GM20000 (cell line): ENCODE results near the gene RAPGEF2.
"Not testable (repeated sequence)": the region's sequence is repeated elsewhere in the genome, so short reads cannot be mapped to it uniquely, and the experiment has no call there.

Source experiments
- DNase-seq: peaks from one replicate; pipeline ENCODE4 v3.0.0; 2012; ENCODE audit warnings: low spot score
- CTCF ChIP-seq: IDR thresholded peaks from 2 replicates; pipeline ENCODE4 v1.5.1; 2012; ENCODE audit warnings: mild to moderate bottlenecking, control low read depth; ENCODE audit errors: extremely low read depth, missing control alignments

The RAPGEF2 gene

GRCh38 chr4:159111416-159111815, 8.5 kb downstream of the RAPGEF2 start:
- DNase-seq, result no peak
- TF ChIP-seq CTCF, result no peak

GRCh38 chr4:159113366-159113765, 10.5 kb downstream of the RAPGEF2 start:
- not testable (repeated sequence) for DNase-seq

GRCh38 chr4:159116098-159116497, 13.2 kb downstream of the RAPGEF2 start:
- DNase-seq, result not testable (repeated sequence)

GRCh38 chr4:159116693-159117092, 13.8 kb downstream of the RAPGEF2 start:
- not testable (repeated sequence) for DNase-seq

- no peak for TF ChIP-seq CTCF
- DNase-seq, result no peak
These were observed 14.7 kb downstream of the RAPGEF2 start for GRCh38 chr4:159117564-159117963.

- DNase-seq, result no peak
- TF ChIP-seq CTCF, result no peak
These were observed 15.1 kb downstream of the RAPGEF2 start for GRCh38 chr4:159117968-159118367.

- DNase-seq, result no peak
- TF ChIP-seq CTCF, result no peak
These were observed 18.5 kb downstream of the RAPGEF2 start for GRCh38 chr4:159121371-159121770.

GRCh38 chr4:159126716-159127115, 23.8 kb downstream of the RAPGEF2 start:
- DNase-seq, result no peak
- no peak for TF ChIP-seq CTCF

GRCh38 chr4:159127745-159128518, 25.1 kb downstream of the RAPGEF2 start:
- no peak for TF ChIP-seq CTCF
- DNase-seq, result no peak
